Mesothelial cell of epicardium (in vitro differentiated cells): Measurements from ENCODE around the gene PPL. TPM values are rescaled to one million over a fixed set of nuclear protein-coding genes. Genes with fewer than 3 reads are reported as not detected.
A peak's percentile ranks its signal among the peaks of the same experiment; 100 is the strongest.

Source experiments
- DNase-seq, 2 experiments: peaks; one replicate each; pipeline ENCODE4 v3.0.0; 2021; ENCODE audit warnings: low spot score in 2 of 2; ENCODE audit not compliant: unreplicated experiment in 2 of 2
- H3K27ac Mint-ChIP-seq: 2 replicates; pipeline ENCODE4 v1.8.0; 2021; ENCODE audit warnings: mixed read lengths
- H3K27me3 Mint-ChIP-seq: 2 replicates; pipeline ENCODE4 v1.8.0; 2021; ENCODE audit warnings: low read depth, mixed read lengths
- H3K36me3 Mint-ChIP-seq: 2 replicates; pipeline ENCODE4 v1.8.0; 2021; ENCODE audit warnings: mixed read lengths
- H3K4me1 Mint-ChIP-seq: 2 replicates; pipeline ENCODE4 v1.8.0; 2021; ENCODE audit warnings: mixed read lengths
- H3K4me3 Mint-ChIP-seq: 2 replicates; pipeline ENCODE4 v1.8.0; 2021; ENCODE audit warnings: mild to moderate bottlenecking, moderate library complexity, mixed read lengths
- H3K9me3 Mint-ChIP-seq: 2 replicates; pipeline ENCODE4 v1.8.0; 2021; ENCODE audit warnings: mixed read lengths
- total RNA-seq: library from RNA; stranded (reverse); gene quantifications from 3 replicates; pipeline ENCODE4 v1.2.1, GENCODE V29; 2021
- TF ChIP-seq, protein P1 (sequence below): fragments of 200-600 bp; sonication (generic); IDR thresholded peaks from one replicate; pipeline ENCODE4 v1.5.0; 2021; ENCODE audit warnings: antibody characterized with exemption; ENCODE audit not compliant: unreplicated experiment

PPL gene
- total RNA-seq, 1 donor from 2014 or later, result 36.8 TPM

DNA sequence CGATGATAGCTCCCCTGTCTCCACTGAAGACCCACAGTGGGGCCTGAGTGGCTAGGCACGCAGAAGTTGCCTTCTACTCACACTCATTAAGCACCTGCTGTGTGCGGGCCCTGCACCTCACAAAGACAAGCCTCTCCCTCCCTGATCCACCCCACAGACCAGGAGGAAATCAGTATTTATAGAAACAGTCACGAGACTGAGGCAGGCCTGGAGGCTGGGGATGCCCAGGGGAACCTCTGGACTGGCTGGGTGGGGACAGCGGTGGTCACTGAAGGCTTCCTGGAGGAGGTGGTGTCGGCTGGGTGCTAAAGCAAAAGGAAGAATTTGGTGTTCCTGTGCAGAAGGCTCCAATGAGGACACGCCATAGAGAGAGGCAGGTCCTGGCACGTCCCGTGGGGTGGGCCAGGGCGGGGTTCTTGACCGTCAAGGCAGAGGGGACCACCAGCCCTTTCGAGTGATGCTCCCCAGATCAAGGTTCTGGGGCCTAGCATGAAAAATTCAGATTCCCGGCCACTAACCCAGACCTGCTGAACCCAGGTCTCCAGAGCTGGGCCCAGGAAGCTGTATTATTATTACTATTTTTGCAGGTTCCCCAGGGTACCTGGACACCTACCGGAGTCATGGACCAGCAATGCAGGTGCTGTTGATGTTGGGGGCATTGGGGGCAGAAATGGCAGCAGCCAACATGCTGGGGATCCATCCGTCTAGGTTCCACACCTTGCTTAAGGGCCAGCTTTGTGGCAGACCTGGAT lies 23.0 kb downstream of the PPL start:
- Mint-ChIP-seq H3K27ac (no peak overlapping the region), H3K4me1 (peaks cover 17% of the 10 kb centered on the region), H3K27me3 (no peaks in the 10 kb centered on the region), H3K9me3 (no peaks in the 10 kb centered on the region), H3K36me3 (no peaks in the 10 kb centered on the region), H3K4me3 (no peak overlapping the region)
- DNase-seq, result no peak
- TF ChIP-seq, protein P1, sequence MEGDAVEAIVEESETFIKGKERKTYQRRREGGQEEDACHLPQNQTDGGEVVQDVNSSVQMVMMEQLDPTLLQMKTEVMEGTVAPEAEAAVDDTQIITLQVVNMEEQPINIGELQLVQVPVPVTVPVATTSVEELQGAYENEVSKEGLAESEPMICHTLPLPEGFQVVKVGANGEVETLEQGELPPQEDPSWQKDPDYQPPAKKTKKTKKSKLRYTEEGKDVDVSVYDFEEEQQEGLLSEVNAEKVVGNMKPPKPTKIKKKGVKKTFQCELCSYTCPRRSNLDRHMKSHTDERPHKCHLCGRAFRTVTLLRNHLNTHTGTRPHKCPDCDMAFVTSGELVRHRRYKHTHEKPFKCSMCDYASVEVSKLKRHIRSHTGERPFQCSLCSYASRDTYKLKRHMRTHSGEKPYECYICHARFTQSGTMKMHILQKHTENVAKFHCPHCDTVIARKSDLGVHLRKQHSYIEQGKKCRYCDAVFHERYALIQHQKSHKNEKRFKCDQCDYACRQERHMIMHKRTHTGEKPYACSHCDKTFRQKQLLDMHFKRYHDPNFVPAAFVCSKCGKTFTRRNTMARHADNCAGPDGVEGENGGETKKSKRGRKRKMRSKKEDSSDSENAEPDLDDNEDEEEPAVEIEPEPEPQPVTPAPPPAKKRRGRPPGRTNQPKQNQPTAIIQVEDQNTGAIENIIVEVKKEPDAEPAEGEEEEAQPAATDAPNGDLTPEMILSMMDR, result no peak

DNA sequence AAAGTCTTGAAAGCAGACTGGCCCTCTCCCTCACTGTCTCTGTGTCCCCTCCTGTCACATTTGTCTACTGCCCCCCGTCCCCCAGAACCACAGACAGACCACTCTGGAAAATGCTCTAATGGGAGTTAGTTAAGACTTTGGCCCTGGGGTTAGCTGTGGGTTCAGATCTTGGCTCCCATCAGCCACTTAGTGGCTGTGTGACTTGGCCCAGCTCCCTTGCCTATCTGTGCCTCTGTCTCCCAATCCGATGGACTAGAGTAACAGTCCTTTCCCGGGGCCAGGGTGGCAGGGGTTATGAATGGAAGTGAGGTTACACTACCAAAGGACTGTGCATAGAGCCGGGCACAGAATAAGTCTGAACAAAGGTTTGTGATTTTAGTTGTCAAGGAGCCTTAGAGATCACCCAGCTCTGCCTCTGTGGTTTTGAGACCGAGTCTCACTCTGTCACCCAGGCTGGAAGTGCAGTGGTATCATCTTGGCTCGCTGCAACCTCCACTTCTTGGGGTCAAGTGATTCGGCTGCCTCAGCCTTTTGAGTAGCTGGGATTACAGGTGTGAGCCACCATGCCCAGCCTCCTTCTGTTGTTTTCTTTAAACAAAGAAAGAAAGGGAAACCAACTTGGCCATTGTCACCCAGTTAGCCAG lies 23.7 kb downstream of the PPL start:
- Mint-ChIP-seq H3K4me1 (peaks cover 10% of the 10 kb centered on the region), H3K4me3 (no peak overlapping the region)

DNA sequence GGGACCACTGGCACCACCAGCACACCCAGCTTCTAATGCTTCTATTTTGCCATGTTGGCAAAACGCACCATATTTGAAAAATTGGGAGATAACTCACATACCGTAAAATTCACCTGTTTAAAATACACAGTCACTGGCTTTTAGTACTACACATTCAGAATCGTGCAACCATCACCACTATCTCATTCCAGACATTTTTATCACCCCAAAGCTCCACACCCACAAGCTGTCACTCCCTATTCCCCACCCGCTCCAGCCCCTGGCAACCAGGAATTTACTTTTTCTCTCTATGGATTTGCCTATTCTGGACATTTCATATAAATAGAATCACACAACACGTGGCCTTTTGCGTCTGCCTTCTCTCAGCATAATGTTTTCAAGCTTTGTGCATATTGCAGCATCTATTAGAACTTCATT lies 25.0 kb downstream of the PPL start:
- Mint-ChIP-seq H3K4me1 (peaks cover 3% of the 10 kb centered on the region), H3K27me3 (no peaks in the 10 kb centered on the region), H3K36me3 (no peaks in the 10 kb centered on the region), H3K9me3 (no peaks in the 10 kb centered on the region), H3K27ac (peak overlapping the region; percentile 11), H3K4me3 (no peak overlapping the region)
- TF ChIP-seq, protein P1, result no peak
- DNase-seq, result no peak

More for the DNA sequence above, 23.7 kb downstream of the PPL start:
- no peaks in the 10 kb centered on the region for H3K9me3 Mint-ChIP-seq
- no peaks in the 10 kb centered on the region for H3K27me3 Mint-ChIP-seq
- H3K27ac Mint-ChIP-seq, result peak overlapping the region; percentile 26
- DNase-seq, result no peak
- TF ChIP-seq, protein P1, result no peak
- H3K36me3 Mint-ChIP-seq, result no peaks in the 10 kb centered on the region

DNA sequence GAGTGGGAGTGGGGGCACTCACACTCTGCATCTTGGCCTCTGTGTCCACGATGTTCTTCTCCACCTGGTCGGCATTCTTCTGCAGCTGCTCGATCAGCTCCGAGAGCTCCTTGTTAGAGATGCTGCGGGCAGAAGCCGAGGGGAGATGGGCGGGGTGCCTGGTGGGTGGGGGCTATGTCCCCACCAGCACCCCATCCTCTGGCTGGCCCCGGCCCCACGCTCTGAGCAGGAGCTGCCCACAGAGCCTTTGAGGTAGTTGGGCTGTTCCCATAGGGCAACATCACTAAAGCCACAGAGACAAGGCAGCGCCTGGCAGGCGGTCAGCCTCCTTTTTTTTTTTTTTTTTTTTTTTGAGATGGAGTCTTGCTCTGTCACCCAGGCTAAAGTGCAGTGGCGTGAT lies 26.1 kb downstream of the PPL start:
- TF ChIP-seq, protein P1, result no peak
- no peak overlapping the region for H3K4me3 Mint-ChIP-seq

DNA sequence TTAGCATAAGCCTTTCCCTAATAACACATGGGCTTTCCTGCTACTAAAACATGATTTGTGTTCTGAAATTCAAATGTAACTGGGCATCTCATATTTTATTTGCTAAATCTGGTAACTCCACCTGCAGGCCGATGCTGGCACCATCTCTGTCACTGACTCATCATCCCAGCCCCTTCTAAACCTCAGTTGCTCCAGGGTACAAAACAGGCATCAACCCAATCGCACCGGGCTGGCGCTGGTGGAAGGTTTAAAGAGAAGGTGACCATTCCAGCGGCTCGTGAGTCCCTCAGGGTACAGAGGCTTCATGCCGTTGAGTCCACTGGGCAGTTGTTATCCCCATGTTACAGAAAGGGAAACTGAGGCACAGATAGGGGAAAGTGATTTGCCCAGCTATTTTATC lies 27.1 kb downstream of the PPL start:
- Mint-ChIP-seq H3K27ac (no peak overlapping the region), H3K4me1 (no peaks in the 10 kb centered on the region), H3K27me3 (no peaks in the 10 kb centered on the region), H3K9me3 (no peaks in the 10 kb centered on the region), H3K36me3 (no peaks in the 10 kb centered on the region), H3K4me3 (no peak overlapping the region)
- no peak for DNase-seq
- TF ChIP-seq, protein P1, result no peak

More for the DNA sequence above, 26.1 kb downstream of the PPL start:
- no peaks in the 10 kb centered on the region for H3K27me3 Mint-ChIP-seq
- no peaks in the 10 kb centered on the region for H3K9me3 Mint-ChIP-seq
- no peaks in the 10 kb centered on the region for H3K36me3 Mint-ChIP-seq
- no peak for DNase-seq
- H3K4me1 Mint-ChIP-seq, result no peaks in the 10 kb centered on the region
- H3K27ac Mint-ChIP-seq, result no peak overlapping the region
